HEK293T (cell line): Measurements from ENCODE around the gene CYP46A1.

Source experiments
- ARNT ChIP-seq: fragments of 450-650 bp; IDR thresholded peaks from 2 replicates; pipeline ENCODE4 v1.6.1; 2017; ENCODE audit warnings: mild to moderate bottlenecking
- BHLHE40 ChIP-seq: fragments of 450-650 bp; IDR thresholded peaks from 2 replicates; pipeline ENCODE4 v1.6.1; 2016; ENCODE audit warnings: mild to moderate bottlenecking, moderate library complexity, borderline replicate concordance
- CTBP1 ChIP-seq: fragments of 450-650 bp; IDR thresholded peaks from 2 replicates; pipeline ENCODE4 v1.6.1; 2016; ENCODE audit warnings: borderline replicate concordance
- ELF4 ChIP-seq: fragments of 450-650 bp; IDR thresholded peaks from 2 replicates; pipeline ENCODE4 v1.6.1; 2017; ENCODE audit warnings: antibody characterized with exemption
- FOXA1 ChIP-seq: fragments of 450-650 bp; IDR thresholded peaks from 2 replicates; pipeline ENCODE4 v1.6.1; 2016; ENCODE audit warnings: mild to moderate bottlenecking
- FOXK2 ChIP-seq: fragments of 450-650 bp; IDR thresholded peaks from 2 replicates; pipeline ENCODE4 v1.6.1; 2016; ENCODE audit warnings: mild to moderate bottlenecking
- FOXM1 ChIP-seq: fragments of 450-650 bp; IDR thresholded peaks from 2 replicates; pipeline ENCODE4 v1.6.1; 2017; ENCODE audit warnings: mild to moderate bottlenecking, borderline replicate concordance
- L3MBTL2 ChIP-seq: fragments of 450-650 bp; conservative IDR thresholded peaks from 2 replicates; pipeline ENCODE4 v1.6.1; 2016; ENCODE audit warnings: mild to moderate bottlenecking
- LEF1 ChIP-seq: fragments of 450-650 bp; IDR thresholded peaks from 2 replicates; pipeline ENCODE4 v1.6.1; 2017; ENCODE audit warnings: mild to moderate bottlenecking, borderline replicate concordance
- NFRKB ChIP-seq: fragments of 450-650 bp; IDR thresholded peaks from 2 replicates; pipeline ENCODE4 v1.6.1; 2016; ENCODE audit warnings: mild to moderate bottlenecking, moderate library complexity
- SP1 ChIP-seq: fragments of 450-650 bp; IDR thresholded peaks from 2 replicates; pipeline ENCODE4 v1.6.1; 2017
- TARDBP ChIP-seq: fragments of 450-650 bp; IDR thresholded peaks from 2 replicates; pipeline ENCODE4 v1.6.1; 2016
- ZNF384 ChIP-seq: fragments of 450-650 bp; IDR thresholded peaks from 2 replicates; pipeline ENCODE4 v1.6.1; 2016

GRCh38 chr14:99763527-99764221 lies 79.6 kb downstream of the CYP46A1 start:
- no peak for TF ChIP-seq FOXK2
- TF ChIP-seq BHLHE40 = no peak
- TF ChIP-seq ELF4 = no peak
- no peak for TF ChIP-seq FOXA1
- no peak for TF ChIP-seq NFRKB
- TF ChIP-seq ZNF384 = no peak
- no peak for TF ChIP-seq FOXM1
- no peak for TF ChIP-seq TARDBP
- no peak for TF ChIP-seq LEF1
- no peak for TF ChIP-seq ARNT
- TF ChIP-seq SP1 = no peak
- no peak for TF ChIP-seq CTBP1
- no peak for TF ChIP-seq L3MBTL2
